Omental fat pad (tissue), 4 donors: Measurements from ENCODE around the gene HOXD8. TPM values are rescaled to one million over a fixed set of nuclear protein-coding genes. Genes with fewer than 3 reads are reported as not detected.

Source experiments
- ATAC-seq: fragments of 150-250 bp; one replicate; pipeline ENCODE4 v1.9.1; 2016; ENCODE audit warnings: mild to moderate bottlenecking, moderate library complexity; ENCODE audit not compliant: low FRiP score
- DNase-seq: peaks from one replicate; pipeline ENCODE4 v3.0.0-alpha.2; 2019; ENCODE audit warnings: low spot score
- total RNA-seq, 4 donors: library from RNA; depleted of rRNA; stranded (reverse); fragments of >200 nt; gene quantifications; one replicate each; pipeline ENCODE4 v1.1.0, GENCODE V29; 2016
- TF ChIP-seq, protein P1 (sequence below), 3 donors: fragments of 450-650 bp; IDR thresholded peaks; one replicate each; pipeline ENCODE4 v1.5.1; 2016 to 2017; ENCODE audit warnings: antibody characterized with exemption in 3 of 3, mild to moderate bottlenecking in 3 of 3, moderate library complexity in 2 of 3

HOXD8 gene
- total RNA-seq, 4 donors from 2014 or later, result 3.7 to 24.6 (median 7.6) TPM

DNA sequence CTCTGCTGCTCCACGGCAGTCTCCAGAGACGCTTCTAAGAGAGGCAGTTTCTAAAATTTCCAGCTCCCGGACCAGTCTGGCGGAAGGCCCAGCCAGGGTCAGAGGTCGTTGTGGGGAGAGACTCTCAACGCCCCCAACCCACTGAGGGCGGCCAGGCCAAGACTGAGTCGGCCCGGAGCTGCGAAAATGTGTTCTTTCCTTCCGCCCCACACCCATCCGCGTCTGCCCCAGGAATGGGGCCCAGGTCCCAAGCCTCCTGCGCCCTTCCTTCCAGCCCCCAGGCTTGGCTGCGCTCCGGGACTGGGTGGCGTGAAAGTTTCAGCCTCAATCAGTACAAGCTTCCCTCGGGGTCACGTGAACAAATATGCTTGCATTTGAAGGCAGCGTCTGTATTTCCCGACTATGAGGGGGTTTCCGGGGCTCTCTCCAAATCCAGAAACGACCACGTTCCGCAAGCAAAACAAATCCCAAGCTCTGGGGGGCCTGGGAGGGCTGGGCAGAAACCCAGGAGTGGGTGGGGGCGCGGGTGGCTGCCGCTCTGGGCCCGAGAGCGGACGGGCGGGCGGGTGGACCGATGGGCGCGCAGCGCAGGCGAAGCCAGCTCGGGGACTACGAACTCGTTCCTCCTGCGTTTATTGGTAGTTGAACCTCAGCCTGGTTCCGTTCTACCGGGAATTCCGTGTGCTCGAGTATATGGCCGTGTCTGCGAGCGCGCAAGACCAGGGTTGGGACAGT lies 30.9 kb downstream of the HOXD8 start:
- no peak for DNase-seq
- TF ChIP-seq, protein P1, sequence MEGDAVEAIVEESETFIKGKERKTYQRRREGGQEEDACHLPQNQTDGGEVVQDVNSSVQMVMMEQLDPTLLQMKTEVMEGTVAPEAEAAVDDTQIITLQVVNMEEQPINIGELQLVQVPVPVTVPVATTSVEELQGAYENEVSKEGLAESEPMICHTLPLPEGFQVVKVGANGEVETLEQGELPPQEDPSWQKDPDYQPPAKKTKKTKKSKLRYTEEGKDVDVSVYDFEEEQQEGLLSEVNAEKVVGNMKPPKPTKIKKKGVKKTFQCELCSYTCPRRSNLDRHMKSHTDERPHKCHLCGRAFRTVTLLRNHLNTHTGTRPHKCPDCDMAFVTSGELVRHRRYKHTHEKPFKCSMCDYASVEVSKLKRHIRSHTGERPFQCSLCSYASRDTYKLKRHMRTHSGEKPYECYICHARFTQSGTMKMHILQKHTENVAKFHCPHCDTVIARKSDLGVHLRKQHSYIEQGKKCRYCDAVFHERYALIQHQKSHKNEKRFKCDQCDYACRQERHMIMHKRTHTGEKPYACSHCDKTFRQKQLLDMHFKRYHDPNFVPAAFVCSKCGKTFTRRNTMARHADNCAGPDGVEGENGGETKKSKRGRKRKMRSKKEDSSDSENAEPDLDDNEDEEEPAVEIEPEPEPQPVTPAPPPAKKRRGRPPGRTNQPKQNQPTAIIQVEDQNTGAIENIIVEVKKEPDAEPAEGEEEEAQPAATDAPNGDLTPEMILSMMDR (IDR thresholded peaks at IDR 0.05), result no peak
- ATAC-seq, result no peak

DNA sequence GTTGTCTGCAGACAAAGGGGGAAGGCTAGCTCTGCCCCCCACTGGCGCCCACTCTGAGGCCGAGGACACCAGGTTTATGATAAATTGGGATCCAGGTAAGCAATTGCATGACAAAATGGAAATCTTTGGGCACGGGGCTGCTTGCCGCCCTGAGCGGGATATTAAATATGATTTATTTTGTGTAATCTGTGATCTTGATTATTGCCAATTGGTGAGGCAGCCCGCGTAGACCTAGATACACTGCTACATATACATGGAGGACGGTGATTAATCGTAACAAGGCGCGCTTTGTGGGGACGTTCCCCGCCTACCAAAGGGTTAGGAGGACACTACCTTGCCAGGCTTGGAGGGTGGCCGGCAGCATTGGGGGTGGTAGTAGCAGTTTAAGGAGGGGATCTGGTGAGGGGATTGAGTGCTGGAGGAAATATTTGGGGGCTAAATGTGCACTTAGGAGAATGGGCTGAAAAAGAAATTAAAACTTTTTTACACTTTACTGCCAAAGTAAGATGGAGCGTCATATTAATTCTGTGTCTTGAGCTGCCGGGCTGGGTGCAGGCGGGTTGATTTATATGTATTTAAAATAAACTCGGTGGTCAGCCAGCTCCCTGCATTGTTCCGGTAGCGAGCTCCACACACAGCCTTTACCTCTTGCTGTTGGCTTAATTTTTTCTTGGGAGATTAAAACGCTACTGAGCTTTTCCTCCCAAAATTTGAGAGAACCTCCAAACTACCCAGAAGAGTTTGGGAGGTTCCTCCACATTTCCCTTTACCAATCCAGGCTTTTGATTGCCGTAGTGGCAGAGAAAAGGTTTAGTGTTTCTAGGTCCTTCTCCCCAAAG lies 31.7 kb downstream of the HOXD8 start:
- ATAC-seq, result no peak
- DNase-seq, result no peak
- TF ChIP-seq, protein P1 (IDR thresholded peaks at IDR 0.05), result no peak

DNA sequence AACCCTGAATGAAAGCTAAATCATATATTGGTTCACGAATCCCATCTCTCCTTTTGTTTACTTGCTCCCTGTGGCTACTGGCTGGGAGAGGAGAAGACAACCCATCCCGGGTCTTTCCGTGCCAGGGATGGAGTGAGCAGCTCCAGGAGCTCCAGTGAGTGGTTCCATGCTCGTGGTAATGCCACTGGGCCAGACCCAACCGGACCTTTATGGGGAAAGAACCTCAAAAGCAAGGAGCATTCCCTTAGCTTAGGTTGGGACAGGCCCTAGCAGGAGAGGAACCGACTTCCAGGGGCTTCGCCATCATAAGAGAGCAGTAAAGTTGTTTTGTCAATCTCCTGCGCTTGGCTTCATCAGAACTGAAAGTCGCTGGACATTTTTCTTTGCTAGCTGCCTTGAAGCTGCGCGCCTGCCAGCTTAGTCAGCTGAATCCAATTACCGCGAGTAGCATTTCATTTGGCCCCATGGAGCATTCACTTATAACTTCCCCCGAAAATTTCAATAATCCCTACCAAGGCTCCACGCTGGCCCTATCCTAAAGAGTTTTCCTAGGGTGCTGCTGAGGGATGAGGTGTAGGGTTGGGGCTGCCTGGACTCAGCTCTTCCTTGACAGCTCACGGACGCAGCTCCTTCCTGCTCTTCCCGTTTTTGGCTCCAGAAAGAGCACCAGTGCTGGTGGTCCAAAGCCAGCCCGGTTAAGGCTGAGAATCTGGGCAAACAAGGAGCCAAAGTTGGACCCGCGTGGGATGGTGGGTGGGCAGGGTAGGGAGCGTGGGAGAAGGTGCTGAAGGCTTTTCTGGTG lies 32.5 kb downstream of the HOXD8 start:
- no peak for DNase-seq
- TF ChIP-seq, protein P1 (IDR thresholded peaks at IDR 0.05), result no peak
- no peak for ATAC-seq

DNA sequence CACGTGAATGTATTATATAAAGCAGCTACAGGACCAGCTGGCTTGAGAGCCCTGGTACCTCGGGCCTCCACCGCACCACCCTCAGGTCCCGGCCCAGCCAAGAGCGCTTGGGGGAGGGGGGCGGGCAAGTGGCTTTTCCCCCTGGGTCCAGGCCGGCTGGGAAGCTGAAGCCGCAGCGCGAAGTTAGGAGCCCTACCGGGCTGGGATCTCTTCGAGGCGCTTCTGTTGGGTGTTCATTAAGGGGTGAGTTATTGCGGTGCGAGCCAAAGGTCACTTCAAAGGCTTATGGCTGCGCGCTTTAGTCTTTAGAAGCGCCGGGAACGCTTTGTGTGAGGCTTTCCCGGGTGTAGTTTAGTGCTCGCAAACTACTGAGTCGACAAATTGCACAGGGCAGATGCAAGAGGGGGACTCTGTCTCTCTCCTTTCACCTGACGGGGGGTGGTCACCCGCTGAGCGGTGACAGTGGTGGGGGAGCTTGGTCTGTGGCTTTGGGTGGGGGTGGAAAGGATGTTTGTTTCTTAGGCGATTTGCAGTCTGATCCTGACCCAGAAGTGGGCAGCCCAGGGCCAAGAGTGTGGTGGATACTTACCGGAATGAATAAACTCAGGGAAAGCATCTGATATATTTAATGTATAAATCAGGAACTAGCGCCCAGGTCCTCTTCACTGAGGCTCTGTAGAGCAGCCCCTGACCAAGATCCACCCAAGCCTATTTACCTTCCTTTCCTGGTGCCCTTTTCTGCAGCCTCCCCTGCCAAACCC lies 33.6 kb downstream of the HOXD8 start:
- no peak for DNase-seq
- TF ChIP-seq, protein P1 (IDR thresholded peaks at IDR 0.05), result no peak
- ATAC-seq, result no peak

DNA sequence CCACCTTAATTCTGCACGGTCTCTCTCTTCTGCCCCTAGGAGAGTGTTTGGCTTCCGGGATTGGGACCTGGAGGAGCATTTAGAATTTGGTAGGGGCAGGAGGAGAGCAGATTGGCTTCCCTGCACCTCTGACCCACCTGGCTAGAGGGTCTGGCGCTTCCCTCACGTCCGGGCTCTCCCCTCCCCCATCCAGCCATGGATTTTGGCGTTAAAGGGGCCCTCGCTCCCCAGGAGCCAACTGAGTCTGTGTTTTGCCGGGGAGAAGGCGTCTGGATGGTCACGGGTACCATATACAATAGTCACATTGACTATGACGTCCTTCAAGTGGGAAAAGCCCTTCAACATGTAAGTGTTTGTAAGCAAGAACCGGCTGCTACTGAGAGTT lies 34.2 kb downstream of the HOXD8 start:
- DNase-seq (no peak), ATAC-seq (no peak)
- TF ChIP-seq, protein P1 (IDR thresholded peaks at IDR 0.05), result no peak

DNA sequence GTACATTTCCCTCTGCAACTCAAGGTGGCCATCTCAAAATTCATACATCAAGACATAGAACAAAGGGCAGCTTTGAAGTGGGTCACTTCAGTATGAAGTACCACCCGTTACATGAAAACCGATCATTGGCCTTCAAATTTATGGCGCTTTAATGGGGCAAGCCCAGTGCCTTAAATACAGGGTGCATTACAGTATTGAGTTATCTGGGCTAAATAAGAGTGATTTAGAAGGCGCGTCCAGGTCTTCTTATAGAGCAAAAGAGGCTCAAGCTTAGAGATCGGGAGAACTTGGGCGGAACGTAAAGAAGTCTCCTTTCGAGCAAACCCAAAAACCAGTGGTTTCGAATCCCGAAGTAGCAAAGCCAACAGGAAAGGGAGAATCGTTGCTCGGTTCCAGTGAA lies 34.7 kb downstream of the HOXD8 start:
- TF ChIP-seq, protein P1 (IDR thresholded peaks at IDR 0.05), result no peak

More for the DNA sequence above, 34.7 kb downstream of the HOXD8 start:
- ATAC-seq (no peak), DNase-seq (no peak)
